ENCODE measurements around the gene PCBP3.
"Not testable (repeated sequence)": the region's sequence is repeated elsewhere in the genome, so short reads cannot be mapped to it uniquely, and the experiment has no call there.

The PCBP3 gene

GRCh38 chr21:45845063-45845769, 201.7 kb downstream of the PCBP3 start:
- no peak for DNase-seq (ENCODE audit: low read depth)

GRCh38 chr21:45845770-45846090, 202.2 kb downstream of the PCBP3 start:
- no peak for DNase-seq (ENCODE audit: low read depth)

- no peak for DNase-seq (ENCODE audit: low read depth)
These were observed 203.0 kb downstream of the PCBP3 start for GRCh38 chr21:45846373-45847160.

- DNase-seq (ENCODE audit: low read depth): no peak
These were observed 204.3 kb downstream of the PCBP3 start for GRCh38 chr21:45847870-45848269.

- no peak for DNase-seq (ENCODE audit: low read depth)
These were observed 204.8 kb downstream of the PCBP3 start for GRCh38 chr21:45848331-45848730.

GRCh38 chr21:45848805-45849204, 205.3 kb downstream of the PCBP3 start:
- DNase-seq (ENCODE audit: low read depth): no peak

- no peak for DNase-seq (ENCODE audit: low read depth)
These were observed 206.1 kb downstream of the PCBP3 start for GRCh38 chr21:45849651-45850050.

- no peak for DNase-seq (ENCODE audit: low read depth)
These were observed 206.7 kb downstream of the PCBP3 start for GRCh38 chr21:45850181-45850580.

- not testable (repeated sequence) for DNase-seq (ENCODE audit: low read depth)
These were observed 208.9 kb downstream of the PCBP3 start for GRCh38 chr21:45852386-45852785.

GRCh38 chr21:45852886-45853400, 209.4 kb downstream of the PCBP3 start:
- DNase-seq (ENCODE audit: low read depth): no peak

- DNase-seq (ENCODE audit: low read depth): no peak
These were observed 210.3 kb downstream of the PCBP3 start for GRCh38 chr21:45853703-45854342.

GRCh38 chr21:45854690-45855247, 211.2 kb downstream of the PCBP3 start:
- DNase-seq (ENCODE audit: low read depth): no peak

- DNase-seq (ENCODE audit: low read depth): no peak
These were observed 211.8 kb downstream of the PCBP3 start for GRCh38 chr21:45855248-45855811.

- no peak for DNase-seq (ENCODE audit: low read depth)
These were observed 212.9 kb downstream of the PCBP3 start for GRCh38 chr21:45856442-45856841.

- DNase-seq (ENCODE audit: low read depth): no peak
These were observed 213.4 kb downstream of the PCBP3 start for GRCh38 chr21:45856906-45857305.

- DNase-seq (ENCODE audit: low read depth): no peak
These were observed 214.2 kb downstream of the PCBP3 start for GRCh38 chr21:45857761-45858160.

GRCh38 chr21:45858180-45858579, 214.7 kb downstream of the PCBP3 start:
- DNase-seq (ENCODE audit: low read depth): no peak

- no peak for DNase-seq (ENCODE audit: low read depth)
These were observed 215.7 kb downstream of the PCBP3 start for GRCh38 chr21:45859041-45859761.

- no peak for DNase-seq (ENCODE audit: low read depth)
These were observed 216.3 kb downstream of the PCBP3 start for GRCh38 chr21:45859762-45860357.

- no peak for DNase-seq (ENCODE audit: low read depth)
These were observed 217.1 kb downstream of the PCBP3 start for GRCh38 chr21:45860493-45861155.

Measured in HS-5 (cell line).